Heart left ventricle (tissue), 13 donors: ENCODE results near the gene TPRKB.
"Not testable (repeated sequence)": the region's sequence is repeated elsewhere in the genome, so short reads cannot be mapped to it uniquely, and the experiment has no call there.

ENCODE experiments used
- POLR2A ChIP-seq, 2 donors: fragments of 450-650 bp; IDR thresholded peaks; one replicate each; pipeline ENCODE4 v1.6.1; 2017; ENCODE audit warnings: antibody characterized with exemption in 2 of 2, mild to moderate bottlenecking in 2 of 2, moderate library complexity in 2 of 2
- TF ChIP-seq, protein P1 (sequence below), 12 donors: fragments of 200-600 bp; sonication (generic) in 4 of 12; IDR thresholded peaks; one replicate each; pipeline versions ENCODE4 v1.5.0 to v1.8.0; 2018 to 2022; ENCODE audit warnings: antibody characterized with exemption in 12 of 12, mild to moderate bottlenecking in 5 of 12
- donor health status: ischemic (EF 13 %, LVEDD 7.1; RV severe dilation, severe dysfunction).
- donor health status: DM: no; HTN: yes; CAD: no.
- donor health status: DM: no; HTN: no; CAD: no.
- donor health status: ischemic (EF 25% LVEDD 6.9; RV normal size, moderate dysfunction).
- donor health status: ischemic (EF 25% LVEDD 5.7; RV mildly dilated, moderate dysfunction).
- donor health status: ischemic (EF 35%, LVEDD 5.7; RV mildly dilated, moderate dysfunction).
- donor health status: nonischemic (EF 11% LVEDD 7.7; RV severe dilation, severe dysfunction).
- donor health status: DM: yes; HTN: yes; CAD: no.
- donor health status: PGD.
- donor health status: ischemic (EF 29% LVEDD 5.4; RV normal size, mild dysfunction).
- donor health status: nonischemic (EF 23%, LVEDD 6.1; RV moderate dilation, normal function).

DNA sequence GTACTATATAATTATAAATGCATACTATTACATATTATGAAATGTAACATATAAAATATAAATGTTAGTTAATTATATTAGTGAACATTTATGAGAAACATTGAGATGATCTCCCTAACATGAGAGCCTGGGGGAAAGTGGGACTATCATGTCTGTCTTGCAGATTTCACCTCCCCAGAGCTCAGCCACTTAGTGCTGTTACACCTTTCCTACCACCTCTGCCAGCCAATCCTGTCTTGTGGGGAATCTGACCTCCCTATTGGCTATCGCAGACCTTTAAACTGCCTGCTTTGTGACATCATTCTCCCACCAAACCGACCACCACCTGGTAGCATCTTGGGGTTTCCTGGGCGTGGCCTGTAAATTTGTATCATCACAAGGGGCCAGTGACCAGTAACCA, 46.7 kb upstream of the TPRKB start, which contains the start of gene C2orf78:
- not testable (repeated sequence) for TF ChIP-seq POLR2A (IDR thresholded peaks at IDR 0.05)
- TF ChIP-seq, protein P1, sequence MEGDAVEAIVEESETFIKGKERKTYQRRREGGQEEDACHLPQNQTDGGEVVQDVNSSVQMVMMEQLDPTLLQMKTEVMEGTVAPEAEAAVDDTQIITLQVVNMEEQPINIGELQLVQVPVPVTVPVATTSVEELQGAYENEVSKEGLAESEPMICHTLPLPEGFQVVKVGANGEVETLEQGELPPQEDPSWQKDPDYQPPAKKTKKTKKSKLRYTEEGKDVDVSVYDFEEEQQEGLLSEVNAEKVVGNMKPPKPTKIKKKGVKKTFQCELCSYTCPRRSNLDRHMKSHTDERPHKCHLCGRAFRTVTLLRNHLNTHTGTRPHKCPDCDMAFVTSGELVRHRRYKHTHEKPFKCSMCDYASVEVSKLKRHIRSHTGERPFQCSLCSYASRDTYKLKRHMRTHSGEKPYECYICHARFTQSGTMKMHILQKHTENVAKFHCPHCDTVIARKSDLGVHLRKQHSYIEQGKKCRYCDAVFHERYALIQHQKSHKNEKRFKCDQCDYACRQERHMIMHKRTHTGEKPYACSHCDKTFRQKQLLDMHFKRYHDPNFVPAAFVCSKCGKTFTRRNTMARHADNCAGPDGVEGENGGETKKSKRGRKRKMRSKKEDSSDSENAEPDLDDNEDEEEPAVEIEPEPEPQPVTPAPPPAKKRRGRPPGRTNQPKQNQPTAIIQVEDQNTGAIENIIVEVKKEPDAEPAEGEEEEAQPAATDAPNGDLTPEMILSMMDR (IDR thresholded peaks at IDR 0.05) = not testable (repeated sequence)
